NCI-H1105 (cell line): Measurements from ENCODE around the gene RHD.
"Not testable (repeated sequence)": the region's sequence is repeated elsewhere in the genome, so short reads cannot be mapped to it uniquely, and the experiment has no call there.

Experiments used
- DNase-seq: peaks from one replicate; lab custom pipeline; 2025; lab: John Stamatoyannopoulos, UW

The RHD gene

DNA sequence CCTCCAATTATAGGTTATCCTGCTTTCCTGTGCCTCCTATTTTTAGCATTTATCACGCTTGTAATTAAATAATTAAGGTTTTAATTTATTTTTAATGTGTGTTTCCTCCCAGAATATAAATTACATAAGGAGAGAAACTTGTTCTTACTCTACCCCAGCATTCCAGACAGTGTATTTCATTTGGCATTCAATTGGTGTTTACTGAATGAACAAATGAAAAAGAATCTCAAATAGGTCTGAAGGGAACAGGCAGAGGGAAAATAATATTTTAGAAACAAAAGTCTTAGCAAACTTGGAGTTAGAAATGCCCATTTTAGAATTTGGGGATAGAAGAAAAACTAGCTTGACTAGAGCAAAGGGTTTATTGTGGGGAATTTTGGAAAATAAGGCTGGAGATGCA is 15.1 kb upstream of the RHD start:
- no peak for DNase-seq

DNA sequence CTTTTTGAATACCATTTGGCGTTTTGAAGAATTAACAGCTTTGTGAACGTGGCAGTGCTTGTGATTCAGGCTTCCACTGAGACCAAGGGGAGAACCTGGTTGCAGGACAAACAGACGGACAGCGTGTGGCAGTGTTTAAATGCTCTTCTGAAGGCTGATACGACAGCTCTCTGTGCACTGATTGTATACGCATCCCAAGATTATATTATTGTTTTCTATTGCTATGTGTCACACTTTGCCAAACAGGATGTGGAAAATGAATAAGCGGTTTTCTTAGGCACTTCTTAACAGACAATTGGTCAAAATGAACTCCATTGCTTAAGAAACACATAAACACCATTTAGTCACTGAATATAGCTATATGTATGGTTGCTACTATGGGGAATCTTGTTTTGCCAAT is 12.5 kb upstream of the RHD start:
- DNase-seq, result not testable (repeated sequence)

DNA sequence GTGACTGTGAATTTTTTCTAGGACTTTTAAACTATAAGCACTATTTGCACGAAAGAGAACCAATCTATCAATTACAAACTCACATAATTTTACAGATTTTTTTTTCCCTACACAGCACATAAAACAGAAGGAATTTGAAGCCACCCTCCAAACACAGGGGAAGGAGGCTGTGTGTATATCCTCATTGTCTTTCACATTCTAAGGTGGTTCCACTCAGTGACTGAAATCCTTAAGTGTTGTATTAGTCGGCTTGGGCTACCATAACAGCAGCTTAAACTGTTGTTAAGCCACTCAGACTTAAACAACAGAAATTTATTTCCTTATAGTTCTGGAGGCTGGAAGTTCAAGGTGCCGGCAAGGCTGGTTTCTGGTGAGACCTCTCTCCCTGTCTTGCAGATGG is 12.0 kb upstream of the RHD start:
- not testable (repeated sequence) for DNase-seq

DNA sequence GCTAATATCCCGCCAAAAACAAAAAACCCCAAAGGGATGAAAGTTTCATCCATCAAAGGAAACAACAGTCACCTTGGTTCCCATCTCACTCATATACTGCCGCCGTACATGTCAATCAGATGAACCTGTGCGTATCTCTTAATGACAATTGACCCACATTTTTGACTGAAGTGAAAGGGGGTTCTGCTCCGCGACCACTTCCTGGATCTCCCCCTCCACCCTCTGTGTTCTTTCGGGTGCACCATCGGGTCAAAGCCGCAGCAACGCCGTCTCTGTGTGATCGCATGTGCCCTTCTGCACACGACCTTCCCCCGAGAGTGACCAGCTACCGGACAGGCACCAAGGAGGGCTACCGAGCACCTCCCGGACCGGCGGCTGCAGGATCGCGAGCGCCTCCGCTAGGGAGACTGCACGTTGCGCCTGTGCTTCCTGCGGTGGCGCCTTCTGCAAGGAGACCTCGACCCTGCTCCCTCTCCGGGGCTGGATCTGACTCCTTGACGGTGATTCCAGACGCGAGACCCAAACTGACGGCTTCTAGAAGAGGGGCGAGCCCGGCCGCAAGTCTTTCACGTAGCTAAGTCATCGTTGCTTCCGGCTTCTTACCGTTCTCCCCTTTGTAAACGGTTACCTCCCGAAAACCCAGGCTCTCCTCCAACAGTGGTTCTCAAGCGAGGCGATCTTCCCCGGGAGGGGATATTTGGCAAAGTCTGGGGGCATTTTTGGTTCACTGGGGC is 5.6 kb upstream of the RHD start:
- DNase-seq, result not testable (repeated sequence)

DNA sequence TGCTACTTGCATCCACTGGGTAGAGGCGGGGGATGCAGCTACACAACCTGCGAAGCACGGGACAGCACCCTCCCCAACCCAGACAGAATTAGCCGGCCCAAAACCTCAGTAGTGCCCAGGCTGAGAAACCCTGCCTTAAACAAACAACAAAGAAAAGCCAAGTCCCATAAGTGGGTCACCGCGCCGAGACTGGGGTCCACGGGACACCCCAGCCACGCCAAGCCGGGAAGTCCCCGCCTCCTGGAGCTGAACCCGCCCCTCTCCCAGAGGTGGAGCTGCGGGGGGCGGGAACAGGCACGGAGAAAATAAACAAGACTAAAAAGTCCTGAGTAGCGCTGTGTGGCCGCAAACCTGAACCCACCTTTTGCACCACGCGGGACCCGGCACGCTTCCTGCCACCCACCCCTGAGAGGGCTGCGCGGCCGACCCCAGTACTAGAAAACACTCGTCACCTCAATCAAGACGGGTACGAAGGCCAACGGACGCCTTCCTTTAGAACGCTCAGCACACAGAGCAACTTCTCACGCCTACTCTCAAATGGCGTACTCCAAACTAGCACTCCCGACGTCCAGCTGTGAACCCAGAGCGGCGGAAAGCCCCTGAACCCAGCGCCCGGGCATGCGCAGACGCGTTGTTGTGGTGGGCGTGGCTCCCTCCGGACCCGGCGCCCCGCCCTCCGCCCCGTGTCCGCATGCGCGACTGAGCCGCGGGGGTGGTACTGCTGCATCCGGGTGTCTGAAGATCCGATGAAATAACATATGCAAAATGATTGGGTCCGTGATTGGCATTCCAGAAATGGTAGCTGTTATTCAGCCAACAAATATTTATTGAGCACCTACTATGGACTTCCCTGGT is 4.8 kb upstream of the RHD start:
- peak; percentile 33 for DNase-seq

DNA sequence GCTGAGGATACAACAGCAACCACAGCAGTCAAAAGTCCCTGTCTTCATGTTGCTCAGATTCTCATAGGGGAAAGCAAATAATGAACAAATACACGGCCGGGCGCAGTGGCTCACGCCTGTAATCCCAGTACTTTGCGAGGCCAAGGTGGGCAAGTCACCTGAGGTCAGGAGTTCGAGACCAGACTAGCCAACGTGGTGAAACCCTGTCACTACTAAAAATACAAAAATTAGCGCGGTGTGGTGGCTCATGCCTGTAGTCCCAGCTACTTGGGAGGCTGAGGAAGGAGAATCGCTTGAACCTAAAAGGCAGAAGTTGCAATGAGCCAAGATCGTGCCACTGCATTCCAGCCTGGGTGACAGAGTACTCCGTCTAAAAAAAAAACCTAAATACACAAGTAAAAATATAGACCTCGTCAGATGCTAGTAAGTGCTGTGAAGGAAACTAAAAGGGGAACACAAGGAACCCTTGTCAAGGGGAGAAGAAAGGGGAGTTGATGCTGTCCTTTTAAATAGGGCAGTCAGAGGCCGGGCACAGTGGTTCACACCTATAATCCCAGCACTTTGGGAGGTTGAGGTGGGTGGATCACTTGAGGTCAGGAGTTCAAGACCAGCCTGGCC is 4.1 kb upstream of the RHD start:
- DNase-seq, result not testable (repeated sequence)

DNA sequence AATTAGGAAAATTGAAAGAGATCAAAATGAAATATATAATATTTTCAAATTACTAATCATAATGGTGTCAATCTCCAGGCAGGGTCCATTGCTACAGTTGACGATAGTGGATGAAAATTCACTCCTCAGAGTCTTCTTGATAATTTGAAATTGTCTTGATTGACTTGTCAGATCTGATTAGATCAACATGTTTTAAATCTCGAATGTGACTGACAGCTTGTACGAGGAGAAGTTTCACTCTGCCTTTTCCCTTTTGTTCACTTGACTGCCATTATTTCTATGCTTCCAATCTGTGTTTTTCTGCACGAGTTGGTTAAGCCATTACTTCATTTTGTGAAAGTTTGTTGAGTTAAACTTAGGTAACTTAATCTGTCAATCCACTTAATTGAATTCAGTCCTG is 3.3 kb downstream of the RHD start:
- not testable (repeated sequence) for DNase-seq

DNA sequence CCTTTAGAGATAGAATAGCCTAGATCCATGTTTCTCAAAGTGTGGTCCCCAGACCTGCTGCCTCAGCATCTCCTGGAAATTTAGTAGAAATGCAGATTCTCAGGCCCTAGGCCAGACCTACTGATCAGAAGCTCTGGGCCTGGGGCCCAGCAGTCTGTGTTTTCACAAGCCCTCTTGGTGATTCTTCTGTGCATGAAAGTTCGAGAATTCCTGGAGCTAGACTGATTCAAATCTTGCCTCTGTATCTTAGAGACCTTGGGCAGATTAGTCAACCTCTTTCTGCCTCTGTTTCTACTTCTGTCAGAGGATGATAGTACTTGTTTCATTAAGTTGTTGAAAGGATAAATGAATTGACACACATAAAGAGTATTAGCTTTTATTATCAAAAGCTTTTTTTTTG is 5.0 kb downstream of the RHD start:
- DNase-seq, result not testable (repeated sequence)

DNA sequence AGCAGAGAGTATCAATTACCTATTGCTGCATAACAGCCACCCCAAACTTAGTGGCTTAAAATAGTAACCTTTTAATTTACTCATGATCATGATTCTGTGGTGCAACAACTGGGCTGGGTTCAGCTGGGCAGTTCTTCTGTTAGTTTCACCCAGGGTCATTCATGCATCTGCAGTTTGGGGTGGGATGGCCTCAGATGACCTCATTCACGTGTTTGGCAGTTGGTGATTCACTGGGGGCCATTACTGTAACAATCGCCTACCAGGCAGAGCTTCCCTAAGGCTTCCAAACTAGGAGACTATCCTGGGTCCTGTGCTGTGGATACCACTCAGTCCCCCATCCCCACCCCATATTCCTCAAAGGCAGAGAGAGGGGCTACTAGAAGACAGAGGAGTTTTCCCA is 6.0 kb downstream of the RHD start:
- not testable (repeated sequence) for DNase-seq

DNA sequence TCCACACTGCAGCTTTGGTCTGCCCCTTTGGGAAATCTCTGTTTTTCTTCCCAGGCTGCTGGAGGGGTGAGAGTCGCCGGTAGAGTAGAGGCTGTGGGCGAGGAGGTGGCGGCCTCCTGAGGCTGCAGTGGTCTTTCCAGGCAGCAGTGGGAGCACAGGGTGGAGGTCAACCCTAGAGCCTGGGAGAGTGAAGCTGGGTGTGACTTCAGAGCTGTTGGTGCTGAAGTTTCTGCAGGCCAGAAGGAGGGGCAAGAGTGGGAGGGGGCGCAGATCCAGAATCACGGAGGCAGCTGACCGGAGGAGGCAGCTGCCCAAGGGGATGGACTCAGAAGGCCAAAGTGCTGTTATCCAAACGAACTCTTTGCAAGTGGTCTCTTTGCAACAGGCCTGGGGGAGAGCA is 6.5 kb downstream of the RHD start:
- not testable (repeated sequence) for DNase-seq

DNA sequence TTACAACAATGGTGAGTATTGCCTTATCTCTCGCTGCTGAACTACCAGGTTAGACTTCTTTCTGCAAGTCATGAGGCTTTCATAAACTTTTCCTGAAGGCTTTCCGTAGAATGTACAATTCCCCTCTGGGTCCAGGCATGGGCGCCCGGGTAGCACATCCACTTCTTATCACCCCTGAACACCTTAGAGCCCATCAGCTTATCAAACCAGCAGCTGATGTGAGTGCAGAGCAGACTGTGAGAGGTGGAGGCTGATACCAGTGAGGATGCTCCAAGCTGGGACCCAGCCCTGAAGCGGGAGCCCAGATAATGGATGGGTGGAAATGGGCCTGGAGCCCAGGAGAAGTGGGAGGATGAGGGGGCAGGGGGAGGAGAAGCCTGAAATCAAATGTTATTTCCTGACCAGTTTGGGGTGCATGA is 7.4 kb downstream of the RHD start:
- DNase-seq, result not testable (repeated sequence)

DNA sequence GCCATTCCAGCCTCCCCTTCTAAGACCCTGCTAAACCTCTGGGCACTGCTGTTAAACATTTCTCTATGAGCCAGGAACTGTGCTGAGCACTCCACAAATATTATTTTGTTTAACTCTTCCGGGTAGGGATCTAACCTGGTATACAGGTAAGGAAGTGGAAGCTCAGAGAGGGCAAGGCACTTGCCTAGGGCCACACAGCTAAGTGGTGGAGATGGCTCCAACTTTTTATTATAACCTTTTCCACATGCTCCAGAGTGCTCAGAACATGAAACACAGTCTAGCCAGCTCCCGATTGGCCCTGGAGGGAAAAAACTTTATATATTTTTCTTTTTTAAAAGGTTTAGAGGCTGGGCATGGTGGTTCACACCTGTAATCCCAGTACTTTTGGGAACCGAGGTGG is 13.6 kb downstream of the RHD start:
- DNase-seq, result not testable (repeated sequence)

DNA sequence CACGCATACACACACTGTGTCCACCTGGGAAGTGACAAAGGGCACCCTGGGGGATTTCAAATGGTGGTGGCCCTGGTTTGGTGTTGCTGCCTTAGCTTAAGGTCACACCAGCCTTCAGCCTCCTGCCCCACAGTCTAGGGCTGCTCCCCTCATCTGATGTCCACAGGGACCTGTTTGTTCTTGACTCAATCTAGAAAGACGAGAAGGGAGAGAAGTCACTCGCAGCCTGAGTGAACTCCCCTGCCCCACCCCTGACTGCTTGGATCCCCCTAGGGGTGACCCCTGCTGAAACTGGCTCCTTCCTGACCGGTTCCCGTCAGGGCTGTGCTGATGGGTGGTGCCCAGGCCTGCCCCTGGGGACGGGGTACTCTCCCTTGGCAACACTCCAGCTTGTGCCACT is 14.9 kb downstream of the RHD start:
- DNase-seq, result not testable (repeated sequence)

DNA sequence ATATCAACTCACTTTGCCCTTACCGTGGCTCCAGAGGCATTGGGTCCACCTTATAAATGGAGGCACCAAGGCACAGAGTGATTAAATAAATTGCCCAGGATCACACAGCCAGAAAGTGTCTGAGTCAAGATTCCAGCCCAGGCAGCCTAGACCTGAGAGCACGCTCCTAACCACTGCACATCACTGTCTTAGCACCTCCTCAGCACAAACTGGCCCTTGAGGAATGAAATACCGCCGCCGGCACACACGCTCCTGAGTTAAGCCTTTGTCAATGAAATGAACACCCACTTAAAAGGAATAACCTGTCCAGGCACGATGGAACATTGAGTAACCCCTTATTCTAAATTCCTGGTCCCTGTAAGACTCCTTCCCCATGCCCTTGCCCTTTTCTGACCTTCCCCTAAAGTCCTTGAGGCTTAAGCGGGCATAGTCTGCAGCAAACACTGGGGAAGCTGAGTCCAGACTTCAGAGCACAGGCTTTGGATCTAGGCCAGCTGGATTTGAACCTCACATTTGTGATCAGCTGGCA is 16.3 kb downstream of the RHD start:
- DNase-seq, result not testable (repeated sequence)

DNA sequence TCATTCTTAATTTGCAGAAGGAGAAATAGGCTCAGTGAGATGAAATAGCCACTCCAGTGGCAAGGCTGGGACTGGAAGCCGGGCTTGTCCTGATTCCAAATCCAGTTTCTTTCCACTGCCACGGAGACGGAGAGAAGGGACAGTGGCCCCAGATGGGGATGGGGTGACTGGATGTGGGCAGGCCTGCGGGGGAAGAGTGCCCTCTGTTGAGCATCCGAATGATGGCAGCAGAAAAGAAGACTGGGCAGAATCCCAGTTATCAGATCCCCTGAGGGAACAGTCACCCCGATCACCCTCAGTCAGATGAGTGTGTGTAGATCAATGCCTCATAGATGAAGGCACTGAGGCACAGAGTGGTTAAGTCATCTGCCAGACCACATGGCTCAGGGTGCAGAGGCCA is 17.7 kb downstream of the RHD start:
- not testable (repeated sequence) for DNase-seq

DNA sequence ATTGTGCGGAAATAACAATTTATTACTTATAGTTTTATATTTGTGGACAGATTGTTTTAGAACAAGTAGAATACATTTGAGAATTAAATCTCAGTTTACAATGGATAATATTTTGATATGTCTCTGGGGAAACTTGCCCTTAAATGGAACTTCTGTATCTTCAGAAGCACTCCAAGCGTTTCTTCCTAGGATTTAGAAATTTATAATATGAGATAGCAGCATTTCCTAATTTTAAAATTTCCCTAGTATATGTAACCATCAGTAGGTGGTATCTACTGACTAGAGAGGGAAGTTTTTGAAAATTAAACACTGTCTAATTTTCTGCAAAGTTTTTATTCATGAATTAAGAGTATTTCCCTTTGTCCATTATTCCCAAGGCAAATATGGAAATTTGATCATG is 21.1 kb downstream of the RHD start:
- DNase-seq, result not testable (repeated sequence)

DNA sequence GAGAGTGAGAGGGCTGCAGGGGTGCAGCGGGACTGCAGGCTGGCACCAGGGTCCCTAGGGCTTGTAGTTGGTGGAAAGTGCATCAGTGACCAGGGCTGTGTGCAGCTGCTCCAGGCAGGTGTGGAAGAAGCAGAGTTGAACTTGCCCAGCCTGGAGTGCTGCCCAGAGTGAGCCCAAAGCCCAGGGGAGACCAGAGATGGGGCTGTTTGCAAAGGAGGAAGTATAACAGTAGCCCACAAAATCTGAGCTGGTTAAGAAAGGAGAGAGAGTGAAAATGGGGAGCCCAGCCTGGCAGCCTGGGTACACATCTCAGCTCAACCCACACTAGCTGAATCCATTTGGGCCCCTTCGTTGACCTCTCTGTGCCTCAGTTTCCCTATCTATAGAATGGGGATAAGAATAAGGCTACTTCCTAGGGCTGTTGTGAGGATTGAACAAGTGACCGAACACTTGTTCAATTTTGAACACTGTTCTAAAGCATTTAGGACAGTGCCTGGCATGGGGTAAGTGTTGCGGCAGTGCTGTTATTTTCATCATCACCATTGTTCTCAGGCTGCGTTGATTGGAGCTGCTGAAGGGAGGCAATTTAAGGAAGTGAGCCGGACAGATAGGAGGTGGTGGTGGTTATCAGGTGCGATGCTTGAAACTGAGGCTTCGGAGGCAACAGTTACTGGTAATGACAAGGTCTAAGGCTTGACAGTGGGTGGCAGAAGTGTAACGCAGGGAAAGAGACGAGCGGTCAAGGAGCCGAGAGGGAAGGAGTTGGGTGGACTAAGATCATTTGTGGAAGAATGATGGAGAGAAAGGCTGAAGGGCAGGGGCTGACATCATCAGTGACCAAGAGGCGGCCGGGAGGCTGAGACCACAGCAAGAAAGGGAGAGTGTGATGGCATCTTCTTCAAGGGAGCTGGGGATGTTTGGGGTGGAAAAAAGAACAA is 22.8 kb downstream of the RHD start:
- not testable (repeated sequence) for DNase-seq

DNA sequence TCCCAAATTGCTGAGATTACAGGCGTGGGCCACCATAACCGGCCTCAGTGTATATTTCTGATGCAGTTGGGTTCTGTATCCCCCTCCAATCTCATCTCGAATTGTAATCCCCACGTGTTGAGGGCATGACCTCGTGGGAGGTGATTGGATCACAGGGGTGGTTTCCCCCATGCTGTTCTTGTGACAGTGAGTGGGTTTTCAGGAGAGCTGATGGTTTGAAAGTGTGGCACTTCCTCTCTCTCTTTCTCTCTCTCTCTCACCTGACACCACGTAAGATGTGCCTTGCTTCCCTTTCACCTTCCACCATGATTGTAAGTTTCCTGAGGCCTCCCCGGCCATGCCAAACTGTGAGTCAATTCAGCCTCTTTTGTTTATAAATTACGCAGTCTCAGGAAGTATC is 24.2 kb downstream of the RHD start:
- not testable (repeated sequence) for DNase-seq

DNA sequence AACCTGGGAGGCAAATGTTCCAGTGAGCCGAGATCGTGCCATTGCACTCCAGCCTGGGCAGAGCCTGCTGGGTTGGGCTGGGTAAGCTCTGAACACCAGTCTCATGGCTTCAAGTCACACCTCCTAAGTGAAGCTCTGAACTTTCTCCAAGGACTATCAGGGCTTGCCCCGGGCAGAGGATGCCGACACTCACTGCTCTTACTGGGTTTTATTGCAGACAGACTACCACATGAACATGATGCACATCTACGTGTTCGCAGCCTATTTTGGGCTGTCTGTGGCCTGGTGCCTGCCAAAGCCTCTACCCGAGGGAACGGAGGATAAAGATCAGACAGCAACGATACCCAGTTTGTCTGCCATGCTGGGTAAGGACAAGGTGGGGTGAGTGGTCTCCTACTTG is 28.4 kb downstream of the RHD start:
- DNase-seq, result not testable (repeated sequence)

DNA sequence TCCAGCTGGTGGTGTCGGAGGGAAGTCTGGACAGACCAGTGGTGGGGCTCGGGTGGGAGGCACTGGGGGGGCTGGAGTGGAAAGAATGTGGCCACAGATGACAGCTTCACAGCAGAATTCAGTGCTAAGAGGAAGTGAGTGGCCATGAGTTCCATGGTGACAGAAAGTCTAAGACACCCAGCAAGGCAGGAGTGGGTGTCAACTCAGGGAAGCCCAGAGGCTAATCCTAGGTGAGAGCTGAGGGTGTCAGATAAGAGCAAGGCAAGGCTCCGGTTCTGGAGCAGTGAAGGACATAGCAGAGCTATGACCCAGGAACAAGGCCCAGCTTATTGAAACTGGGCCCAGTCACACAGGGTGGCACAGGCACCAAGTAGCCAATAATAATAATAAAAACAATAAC is 30.0 kb downstream of the RHD start:
- not testable (repeated sequence) for DNase-seq

DNA sequence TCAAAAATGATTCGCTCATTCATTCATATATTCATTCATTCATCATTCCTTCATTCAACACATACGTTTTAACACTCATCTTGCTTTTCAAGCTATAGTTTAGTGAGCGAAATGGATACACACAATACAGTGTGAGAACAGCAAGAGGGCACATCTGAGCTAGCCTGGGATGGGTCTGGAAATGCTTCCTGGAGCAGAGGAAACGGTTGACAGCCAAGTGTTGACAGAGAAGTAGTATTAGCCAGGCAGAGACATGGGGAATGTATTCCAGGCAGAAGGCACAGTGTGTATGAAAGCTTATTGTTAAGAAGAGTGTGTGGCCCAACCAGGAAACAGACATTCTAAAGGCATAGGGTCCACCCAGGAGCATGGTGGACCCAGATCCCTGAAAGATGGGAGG is 32.6 kb downstream of the RHD start:
- DNase-seq, result not testable (repeated sequence)
